Kidney (tissue), 14 donors: ENCODE measurements around the gene EIF2D. TPM values are rescaled to one million over a fixed set of nuclear protein-coding genes. Genes with fewer than 3 reads are reported as not detected.

ENCODE experiments used
- DNase-seq, 5 donors: peaks; one replicate each; pipeline ENCODE4 v3.0.0-alpha.2; 2013 to 2020
- FAIRE-seq: peaks from 2 replicates; lab custom pipeline; 2012; peaks lifted over from hg19 to GRCh38; lab: Jason Lieb, UNC
- H3K27ac ChIP-seq, 2 donors: one replicate each; pipeline ENCODE4 v1.7.0; 2013; ENCODE audit warnings: low read depth in 2 of 2, low read length in 2 of 2, inconsistent platforms in 1 of 2
- H3K27me3 ChIP-seq: one replicate; pipeline ENCODE4 v1.7.1; 2013; ENCODE audit warnings: low read length, inconsistent platforms; ENCODE audit not compliant: control insufficient read depth, insufficient read depth
- H3K36me3 ChIP-seq, 3 donors: one replicate each; pipeline versions ENCODE4 v1.7.0 to v1.7.1; 2013; ENCODE audit warnings: low read length in 3 of 3, control low read depth in 1 of 3, inconsistent platforms in 1 of 3; ENCODE audit not compliant: insufficient read depth in 3 of 3, control insufficient read depth in 2 of 3
- H3K4me1 ChIP-seq, 3 donors: one replicate each; pipeline versions ENCODE4 v1.7.0 to v1.7.1; 2013; ENCODE audit warnings: low read length in 3 of 3, inconsistent platforms in 1 of 3, low read depth in 1 of 3; ENCODE audit not compliant: control insufficient read depth in 2 of 3, insufficient read depth in 2 of 3
- H3K4me3 ChIP-seq, 3 donors: one replicate each; pipeline versions ENCODE4 v1.7.0 to v1.8.1; 2013; ENCODE audit warnings: low read length in 3 of 3, control low read depth in 1 of 3, inconsistent platforms in 1 of 3
- H3K9ac ChIP-seq, 3 donors: one replicate each; pipeline versions ENCODE4 v1.7.0 to v1.7.1; 2013; ENCODE audit warnings: low read length in 3 of 3, control low read depth in 1 of 3, inconsistent platforms in 1 of 3
- H3K9me3 ChIP-seq, 3 donors: one replicate each; pipeline versions ENCODE4 v1.7.0 to v1.7.1; 2013; ENCODE audit warnings: low read length in 3 of 3, control low read depth in 1 of 3, inconsistent platforms in 1 of 3; ENCODE audit not compliant: control insufficient read depth in 2 of 3, insufficient read depth in 1 of 3
- intact Hi-C: fragments of 100-400 bp; cut with DNase I; formaldehyde crosslinking; loops from one replicate; pipeline ENCODE4 v1.11.1; 2022
- polyA plus RNA-seq: library from polyadenylated mRNA; stranded (reverse); fragments of 350-450 nt; fragmentation: Illumina TruSeq; extraction: RNeasy Lipid Tissue Mini Kit (QIAGEN cat#74804); gene quantifications from one replicate; pipeline ENCODE4 v1.2.3, GENCODE V29; 2014; ENCODE audit warnings: low read depth, low replicate concordance; ENCODE audit not compliant: insufficient read depth
- total RNA-seq: library from RNA; stranded (reverse); fragmentation: NEBNext Ultra II Directional; extraction: Animal tissue kit (Norgen Biotek cat#: 25700); gene quantifications from one replicate; pipeline ENCODE4 v1.2.1, GENCODE V29; 2021
- TF ChIP-seq, protein P1 (sequence below): IDR thresholded peaks from 3 replicates; pipeline ENCODE4 v1.5.1; 2012; ENCODE audit warnings: mild to moderate bottlenecking, moderate library complexity, borderline replicate concordance; ENCODE audit not compliant: insufficient read depth; ENCODE audit errors: extremely low read depth
- donor health status: control.
- donor health status: control.
- donor health status: control.
- donor health status: control.
- donor health status: control.
- donor health status: DM: yes; HTN: yes; CAD: no.
- donor health status: Normal renal cell carcinoma (clear cell type).

EIF2D gene
- total and polyA plus RNA-seq, 2 donors from 2014 or later, result 44.5 to 45.1 TPM

DNA sequence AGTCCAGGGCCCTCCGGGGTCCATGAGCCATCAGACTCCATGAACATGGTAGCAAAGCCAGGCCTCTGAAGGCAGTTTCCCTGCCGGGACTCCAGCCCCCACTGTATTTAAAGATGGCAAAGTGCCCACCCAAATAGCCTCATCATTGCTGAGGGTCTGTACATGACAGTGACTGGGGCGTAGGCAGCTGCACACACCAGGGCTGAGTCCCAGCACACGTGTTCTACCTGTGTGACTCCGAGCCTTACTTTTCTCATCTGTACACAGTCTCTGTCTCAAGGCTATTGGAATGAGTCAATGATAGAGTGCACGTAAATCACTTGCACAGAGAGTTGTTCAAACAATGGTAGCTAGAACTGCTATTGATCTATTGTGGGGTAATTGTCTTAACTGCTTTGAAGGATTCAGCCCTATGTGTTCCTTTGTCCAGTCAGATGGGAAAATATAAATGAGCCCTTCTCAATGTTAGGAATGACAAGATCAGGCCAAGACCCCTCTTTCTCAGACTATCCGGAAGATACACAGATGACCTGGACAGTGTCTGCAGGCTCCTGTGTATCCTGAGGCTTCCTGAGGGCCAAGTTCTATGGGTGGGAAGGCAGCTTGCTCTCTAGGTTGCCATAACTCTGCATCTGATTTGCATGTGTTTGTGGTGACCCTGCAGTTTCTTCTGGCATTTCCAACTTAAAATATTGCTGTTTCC is 56.1 kb downstream of the EIF2D start:
- Histone ChIP-seq H3K4me3 (peak overlapping the region in 1 of 3 donors; percentile 52), H3K27ac (no peak overlapping the region), H3K9ac (no peak overlapping the region), H3K4me1 (peaks cover 2 to 15% (median 13%) of the 10 kb centered on the region in 3 donors), H3K27me3 (no peaks in the 10 kb centered on the region), H3K36me3 (no peaks in the 10 kb centered on the region), H3K9me3 (no peaks in the 10 kb centered on the region)
- intact Hi-C loops, result no loop called here
- FAIRE-seq, result no peak
- DNase-seq, result no peak
- TF ChIP-seq, protein P1, sequence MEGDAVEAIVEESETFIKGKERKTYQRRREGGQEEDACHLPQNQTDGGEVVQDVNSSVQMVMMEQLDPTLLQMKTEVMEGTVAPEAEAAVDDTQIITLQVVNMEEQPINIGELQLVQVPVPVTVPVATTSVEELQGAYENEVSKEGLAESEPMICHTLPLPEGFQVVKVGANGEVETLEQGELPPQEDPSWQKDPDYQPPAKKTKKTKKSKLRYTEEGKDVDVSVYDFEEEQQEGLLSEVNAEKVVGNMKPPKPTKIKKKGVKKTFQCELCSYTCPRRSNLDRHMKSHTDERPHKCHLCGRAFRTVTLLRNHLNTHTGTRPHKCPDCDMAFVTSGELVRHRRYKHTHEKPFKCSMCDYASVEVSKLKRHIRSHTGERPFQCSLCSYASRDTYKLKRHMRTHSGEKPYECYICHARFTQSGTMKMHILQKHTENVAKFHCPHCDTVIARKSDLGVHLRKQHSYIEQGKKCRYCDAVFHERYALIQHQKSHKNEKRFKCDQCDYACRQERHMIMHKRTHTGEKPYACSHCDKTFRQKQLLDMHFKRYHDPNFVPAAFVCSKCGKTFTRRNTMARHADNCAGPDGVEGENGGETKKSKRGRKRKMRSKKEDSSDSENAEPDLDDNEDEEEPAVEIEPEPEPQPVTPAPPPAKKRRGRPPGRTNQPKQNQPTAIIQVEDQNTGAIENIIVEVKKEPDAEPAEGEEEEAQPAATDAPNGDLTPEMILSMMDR, result no peak

DNA sequence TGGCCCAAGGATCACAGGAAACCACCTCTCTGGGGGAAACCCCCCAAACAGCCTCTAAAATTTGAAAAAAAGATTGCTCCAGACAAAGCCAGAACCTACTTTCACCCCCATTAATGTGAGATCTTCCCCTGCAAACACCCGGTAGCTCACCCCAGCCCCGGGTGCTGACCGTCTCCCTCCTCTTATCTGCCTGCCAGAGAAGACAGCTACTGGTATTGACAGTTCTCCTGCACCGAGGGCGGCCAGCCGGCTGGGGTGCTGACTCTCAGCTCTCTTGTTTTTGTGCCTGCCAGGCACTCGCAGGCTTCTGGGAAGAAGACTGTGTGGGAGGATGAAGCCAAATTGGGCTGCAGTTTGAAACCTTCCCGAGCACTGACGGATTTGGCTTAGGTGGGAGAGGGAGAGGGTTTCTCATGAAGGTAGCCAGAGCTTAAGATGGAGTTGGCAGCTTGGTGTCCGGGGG is 56.8 kb downstream of the EIF2D start:
- Histone ChIP-seq H3K4me1 (peaks cover 2 to 15% (median 13%) of the 10 kb centered on the region in 3 donors), H3K9me3 (no peaks in the 10 kb centered on the region), H3K27me3 (no peaks in the 10 kb centered on the region), H3K4me3 (no peak overlapping the region), H3K27ac (no peak overlapping the region), H3K36me3 (no peaks in the 10 kb centered on the region), H3K9ac (no peak overlapping the region)
- intact Hi-C loops, result no loop called here
- FAIRE-seq (no peak), DNase-seq (peak; percentile 38 to 83 (median 56))
- TF ChIP-seq, protein P1, result no peak

DNA sequence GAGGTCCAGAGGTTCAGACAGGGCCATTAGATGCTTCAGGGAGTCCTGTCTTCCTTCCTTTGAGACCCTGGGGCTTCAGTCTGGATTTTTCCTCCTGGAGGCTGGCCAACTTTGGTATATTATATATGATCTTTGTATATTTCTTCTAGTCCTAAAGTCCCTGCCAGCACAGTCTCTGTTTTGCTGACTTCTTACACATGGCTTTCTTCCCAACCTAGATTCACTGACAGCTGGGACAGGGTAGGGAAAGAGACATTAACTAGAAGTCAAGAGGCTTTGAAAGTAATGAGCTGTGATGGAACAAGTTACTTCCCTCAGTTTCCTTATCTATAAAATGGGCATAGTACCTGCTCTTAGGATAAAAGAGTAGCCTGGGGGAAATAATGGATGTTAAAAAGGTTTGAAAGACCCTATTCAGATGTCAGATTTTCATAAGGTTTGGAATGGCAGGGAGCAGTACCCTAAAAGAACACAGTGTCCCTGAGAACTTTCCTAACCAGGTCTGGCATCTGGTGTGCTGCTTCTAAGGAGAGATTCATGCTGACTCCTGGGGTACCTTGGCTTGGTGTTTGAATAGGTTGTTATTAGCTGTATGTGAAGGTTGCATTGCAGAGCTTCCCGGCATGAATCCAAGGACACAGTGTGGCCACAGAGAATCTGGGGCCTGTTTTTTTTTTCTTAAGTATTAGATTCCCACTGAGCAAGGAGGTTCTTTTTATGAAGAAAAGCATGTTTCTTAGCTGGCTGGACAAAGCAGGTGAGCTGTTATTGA is 57.4 kb downstream of the EIF2D start:
- peaks cover 2 to 15% (median 7%) of the 10 kb centered on the region in 3 donors for H3K4me1 ChIP-seq
- H3K9me3 ChIP-seq, result no peaks in the 10 kb centered on the region
- H3K9ac ChIP-seq, result no peak overlapping the region
- H3K4me3 ChIP-seq, result no peak overlapping the region
- TF ChIP-seq, protein P1, result no peak
- intact Hi-C loops, result no loop called here
- no peak for DNase-seq
- no peak overlapping the region for H3K27ac ChIP-seq
- H3K36me3 ChIP-seq, result no peaks in the 10 kb centered on the region
- FAIRE-seq, result no peak
- H3K27me3 ChIP-seq, result no peaks in the 10 kb centered on the region
